Upper lobe of left lung (tissue), 4 donors: ENCODE results near the gene NEURL1B.

Source experiments
- EP300 ChIP-seq, 4 donors: sonication (generic); formaldehyde crosslinking; IDR thresholded peaks; one replicate each; pipeline ENCODE4 v1.5.1; 2017; ENCODE audit warnings: antibody characterized with exemption in 4 of 4, control low read depth in 2 of 4
- TF ChIP-seq, protein P1 (sequence below), 6 experiments: fragments of 450-650 bp in 4 of 6; fragments of 200-600 bp in 2 of 6; sonication (generic) in 2 of 6; IDR thresholded peaks; one replicate each; pipeline ENCODE4 v1.5.1; 2016 to 2019; ENCODE audit warnings: antibody characterized with exemption in 6 of 6

DNA sequence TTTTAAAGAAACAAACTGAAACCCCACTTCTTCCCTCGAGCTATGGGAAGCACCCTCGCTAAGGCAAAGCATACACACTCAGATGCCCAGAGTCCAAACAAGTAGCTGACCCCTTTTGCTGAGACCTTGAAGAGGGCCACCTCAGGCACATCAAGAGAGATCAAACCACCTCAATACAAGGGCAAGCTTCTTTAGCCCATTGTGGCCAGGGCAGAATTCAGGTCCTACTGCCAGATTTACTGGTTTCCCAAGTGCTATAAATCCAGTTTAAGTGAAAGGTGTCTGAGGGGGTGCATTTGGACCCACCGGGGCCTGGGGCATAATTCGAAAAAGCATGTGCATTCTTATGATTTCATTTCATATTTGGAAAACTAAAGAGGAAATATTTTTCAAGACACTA is 40.4 kb downstream of the NEURL1B start:
- TF ChIP-seq EP300 (IDR thresholded peaks at IDR 0.05) = no peak
- TF ChIP-seq, protein P1, sequence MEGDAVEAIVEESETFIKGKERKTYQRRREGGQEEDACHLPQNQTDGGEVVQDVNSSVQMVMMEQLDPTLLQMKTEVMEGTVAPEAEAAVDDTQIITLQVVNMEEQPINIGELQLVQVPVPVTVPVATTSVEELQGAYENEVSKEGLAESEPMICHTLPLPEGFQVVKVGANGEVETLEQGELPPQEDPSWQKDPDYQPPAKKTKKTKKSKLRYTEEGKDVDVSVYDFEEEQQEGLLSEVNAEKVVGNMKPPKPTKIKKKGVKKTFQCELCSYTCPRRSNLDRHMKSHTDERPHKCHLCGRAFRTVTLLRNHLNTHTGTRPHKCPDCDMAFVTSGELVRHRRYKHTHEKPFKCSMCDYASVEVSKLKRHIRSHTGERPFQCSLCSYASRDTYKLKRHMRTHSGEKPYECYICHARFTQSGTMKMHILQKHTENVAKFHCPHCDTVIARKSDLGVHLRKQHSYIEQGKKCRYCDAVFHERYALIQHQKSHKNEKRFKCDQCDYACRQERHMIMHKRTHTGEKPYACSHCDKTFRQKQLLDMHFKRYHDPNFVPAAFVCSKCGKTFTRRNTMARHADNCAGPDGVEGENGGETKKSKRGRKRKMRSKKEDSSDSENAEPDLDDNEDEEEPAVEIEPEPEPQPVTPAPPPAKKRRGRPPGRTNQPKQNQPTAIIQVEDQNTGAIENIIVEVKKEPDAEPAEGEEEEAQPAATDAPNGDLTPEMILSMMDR (IDR thresholded peaks at IDR 0.05) = no peak
